GM18517 (cell line): ENCODE measurements around the gene TRIM9.
"Not testable (repeated sequence)": the region's sequence is repeated elsewhere in the genome, so short reads cannot be mapped to it uniquely, and the experiment has no call there.

Experiments used
- ATAC-seq: cut with Tn5 transposase; IDR thresholded peaks from one replicate; pipeline ENCODE4 v1.9.1; 2021; ENCODE audit warnings: mild to moderate bottlenecking, moderate library complexity; ENCODE audit not compliant: unreplicated experiment

The TRIM9 gene

GRCh38 chr14:50967790-50968189, 127.1 kb downstream of the TRIM9 start:
- ATAC-seq = no peak

DNA sequence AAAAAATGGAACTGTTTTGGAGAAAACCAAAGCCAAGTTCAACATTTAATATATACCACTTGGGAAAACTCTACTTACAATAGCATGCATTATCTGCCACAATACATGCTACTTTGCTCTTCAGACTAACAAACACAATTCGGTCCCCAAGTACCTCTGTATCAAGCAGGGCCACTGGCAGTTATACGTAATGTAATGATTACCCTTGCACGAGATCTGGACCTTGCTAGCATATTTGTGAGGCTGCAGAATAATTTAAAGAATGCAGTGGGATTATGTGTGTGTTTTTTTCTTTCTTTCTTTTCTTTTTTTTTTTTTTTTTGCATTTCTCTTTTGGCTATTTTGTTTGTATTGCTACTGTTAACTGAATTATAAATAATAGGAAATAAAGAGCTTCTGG, 127.8 kb downstream of the TRIM9 start:
- no peak for ATAC-seq

- no peak for ATAC-seq
Observed at GRCh38 chr14:50964683-50965390, 130.1 kb downstream of the TRIM9 start.

DNA sequence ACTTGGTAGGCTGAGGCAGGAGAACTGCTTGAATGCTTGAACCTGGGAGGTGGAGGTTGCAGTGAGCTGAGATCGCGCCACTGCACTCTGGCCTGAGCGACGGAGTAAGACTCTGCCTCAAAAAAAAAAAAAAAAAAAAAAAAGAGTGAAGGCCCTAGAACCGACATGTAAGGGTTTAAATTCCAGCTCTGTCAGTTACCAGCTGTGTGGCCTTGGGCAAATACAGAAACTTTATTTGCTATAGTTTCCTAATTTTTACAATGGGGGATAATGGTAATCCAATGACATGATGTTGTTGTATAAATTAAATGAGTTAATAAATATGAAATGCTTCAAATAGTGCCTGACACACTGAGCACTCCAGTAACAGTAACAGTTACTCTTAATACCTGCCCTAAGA, 131.0 kb downstream of the TRIM9 start:
- ATAC-seq = no peak

DNA sequence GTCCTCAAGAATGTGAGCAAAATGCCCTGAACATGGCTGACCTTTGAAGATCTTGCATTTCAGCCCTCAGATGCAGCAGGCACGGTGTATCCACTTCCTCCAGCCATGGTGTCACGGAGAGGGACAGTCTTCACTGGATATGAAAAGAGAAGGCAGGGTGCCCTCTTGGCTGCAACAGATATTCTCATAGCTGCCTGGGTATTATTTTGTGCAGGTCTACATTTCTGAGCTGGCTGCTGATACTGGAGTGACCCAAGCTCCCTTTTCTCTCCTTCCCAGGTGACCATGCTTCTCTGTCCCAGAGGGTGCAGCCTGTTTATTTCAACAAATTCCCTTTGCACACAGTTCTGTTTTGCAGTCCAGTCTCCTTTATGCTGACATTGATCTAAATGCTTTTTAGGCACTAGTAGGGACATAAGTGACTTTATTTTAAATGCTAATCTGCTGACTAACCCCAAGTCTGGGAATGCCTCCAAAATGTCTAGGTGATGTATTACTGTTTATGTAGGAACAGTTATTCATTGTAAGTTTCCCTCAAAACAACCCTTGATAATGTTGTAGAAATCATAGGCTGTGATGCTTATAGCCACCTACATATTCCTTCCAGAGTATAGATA, 133.2 kb downstream of the TRIM9 start:
- ATAC-seq = no peak

GRCh38 chr14:50957296-50957695, 137.6 kb downstream of the TRIM9 start:
- no peak for ATAC-seq

DNA sequence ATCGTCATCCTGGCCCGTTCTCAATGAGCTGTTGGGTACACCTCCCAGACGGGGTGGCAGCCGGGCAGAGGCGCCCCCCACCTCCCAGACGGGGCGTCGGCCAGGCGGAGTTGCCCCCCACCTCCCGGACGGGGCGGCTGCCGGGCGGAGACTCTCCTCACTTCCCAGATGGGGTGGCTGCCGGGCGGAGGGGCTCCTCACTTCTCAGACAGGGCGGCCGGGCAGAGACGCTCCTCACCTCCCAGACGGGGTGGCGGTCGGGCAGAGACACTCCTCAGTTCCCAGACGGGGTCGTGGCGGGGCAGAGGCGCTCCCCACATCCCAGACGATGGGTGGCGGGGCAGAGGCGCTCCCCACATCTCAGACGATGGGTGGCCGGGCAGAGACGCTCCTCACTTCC, 138.5 kb downstream of the TRIM9 start:
- ATAC-seq = not testable (repeated sequence)

- ATAC-seq = no peak
Observed at GRCh38 chr14:50955373-50956043, 139.4 kb downstream of the TRIM9 start.

GRCh38 chr14:50954811-50955372, 140.0 kb downstream of the TRIM9 start:
- ATAC-seq = no peak

DNA sequence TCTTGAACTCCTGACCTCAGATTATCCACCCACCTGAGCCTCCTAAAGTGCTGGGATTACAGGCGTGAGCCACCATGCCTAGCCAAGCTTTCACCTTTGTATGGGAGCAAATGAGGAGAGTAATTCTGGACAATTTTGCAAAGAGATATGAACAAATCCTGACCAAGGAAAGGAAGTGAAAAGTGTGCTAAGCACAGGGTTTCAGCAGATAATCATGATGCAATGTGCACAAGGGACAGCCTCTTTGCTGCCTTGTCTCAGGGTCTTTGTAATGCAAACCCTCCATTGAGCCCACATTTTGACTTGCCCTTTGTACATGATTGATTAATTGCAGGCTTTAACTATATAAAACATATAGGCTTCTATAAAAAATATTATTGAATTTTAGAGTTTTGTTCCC, 141.4 kb downstream of the TRIM9 start:
- no peak for ATAC-seq

DNA sequence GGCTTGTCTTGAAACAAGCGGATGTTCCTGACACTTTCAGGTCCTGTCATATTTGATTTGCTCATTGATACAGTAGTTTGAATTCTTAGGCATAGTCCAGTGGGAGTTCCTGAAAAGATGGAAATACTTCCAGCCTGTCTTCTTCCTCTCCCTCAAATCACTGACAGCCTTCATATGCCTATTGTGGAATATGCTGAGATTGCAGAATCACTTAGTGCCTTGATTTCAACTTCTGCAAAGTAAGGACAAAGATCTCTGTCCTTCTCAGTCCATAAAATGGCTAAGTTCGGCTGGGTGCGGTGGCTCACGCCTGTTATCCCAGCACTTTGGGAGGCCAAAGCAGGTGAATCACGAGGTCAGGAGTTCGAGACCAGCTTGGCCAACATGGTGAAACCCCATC, 143.9 kb downstream of the TRIM9 start:
- no peak for ATAC-seq

DNA sequence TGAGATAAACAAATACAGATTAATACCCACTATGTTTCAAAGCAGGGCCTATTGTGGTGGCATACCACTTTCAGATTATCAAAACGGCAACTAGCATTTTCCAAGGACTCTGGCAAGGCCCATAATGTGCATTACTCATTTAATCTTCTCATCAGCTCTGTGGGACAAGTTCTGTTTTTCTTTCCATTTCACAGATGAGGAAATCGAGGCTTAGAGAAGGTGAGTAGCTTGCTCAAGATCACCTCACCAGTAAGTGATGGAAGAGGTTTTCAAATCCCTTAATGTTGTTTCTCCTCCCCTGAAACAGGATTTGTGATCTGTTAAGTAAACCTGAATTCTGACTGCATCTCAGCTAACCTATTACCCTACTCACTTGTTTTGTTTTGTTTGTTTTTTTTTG, 146.7 kb downstream of the TRIM9 start:
- no peak for ATAC-seq

- no peak for ATAC-seq
Observed at GRCh38 chr14:50947446-50947845, 147.5 kb downstream of the TRIM9 start.

- no peak for ATAC-seq
Observed at GRCh38 chr14:50946234-50946935, 148.5 kb downstream of the TRIM9 start.

GRCh38 chr14:50944647-50945413, 150.1 kb downstream of the TRIM9 start:
- ATAC-seq = no peak

GRCh38 chr14:50943943-50944646, 150.8 kb downstream of the TRIM9 start, which contains the start of gene PYGL:
Gene PYGL (minus strand): TSS chr14:50944483. CDS start chr14:50944403, 80 bp downstream.
- no peak for ATAC-seq

DNA sequence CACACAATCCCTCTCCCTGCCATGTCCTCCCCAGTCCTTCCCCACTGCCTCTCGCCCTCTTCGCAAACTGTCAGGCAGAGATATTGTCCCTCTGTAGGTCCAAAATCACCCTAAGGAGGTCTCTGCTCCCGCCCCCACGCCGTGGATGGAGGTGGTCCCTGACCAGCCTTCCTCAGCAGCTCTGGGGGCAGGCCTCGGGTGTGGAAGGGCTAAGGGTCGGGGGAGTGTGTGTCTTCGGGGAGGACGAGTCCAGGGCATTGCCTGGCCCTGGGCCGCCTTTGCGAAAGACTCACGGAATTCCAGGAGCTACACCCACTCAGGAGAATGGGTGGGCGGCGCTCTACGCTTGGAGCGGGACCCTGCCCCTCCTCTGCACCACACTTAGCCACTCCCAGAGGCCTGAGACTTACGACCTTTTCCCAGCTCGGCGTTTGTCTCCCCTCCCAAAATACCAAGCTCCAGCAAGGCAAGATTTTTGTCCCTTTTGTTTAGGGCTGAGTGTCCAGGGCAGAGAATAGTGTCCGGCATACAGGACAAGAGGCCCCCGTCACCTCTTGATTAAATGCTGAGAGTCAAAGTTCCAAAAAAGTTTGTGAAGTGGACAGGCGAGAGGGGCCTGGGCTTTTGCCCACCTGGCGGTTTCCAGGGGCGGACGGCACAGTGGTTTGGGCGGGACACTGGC, 151.5 kb downstream of the TRIM9 start:
- no peak for ATAC-seq

DNA sequence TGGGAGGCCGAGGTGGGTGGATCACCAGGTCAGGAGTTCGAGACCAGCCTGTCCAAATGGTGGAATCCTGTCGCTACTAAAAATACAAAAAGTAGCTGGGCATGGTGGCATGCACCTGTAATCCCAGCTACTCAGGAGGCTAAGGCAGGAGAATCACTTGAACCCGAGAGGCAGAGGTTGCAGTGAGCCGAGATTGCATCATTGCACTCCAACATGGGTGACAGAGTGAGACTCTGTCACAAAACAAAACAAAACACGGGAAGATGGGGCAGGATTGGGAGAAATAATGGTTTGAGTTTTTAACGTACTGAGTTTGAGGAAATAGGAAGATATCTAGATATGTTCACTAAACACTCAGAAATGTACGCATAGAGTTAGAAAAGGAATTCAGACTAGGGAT, 153.3 kb downstream of the TRIM9 start:
- not testable (repeated sequence) for ATAC-seq

- ATAC-seq = no peak
Observed at GRCh38 chr14:50941151-50941550, 153.8 kb downstream of the TRIM9 start.
